ENCODE results near the gene TMEM245. TPM values are rescaled to one million over a fixed set of nuclear protein-coding genes. Genes with fewer than 3 reads are reported as not detected.

Gene TMEM245
- total and polyA plus RNA-seq, 2 of the 13 experiments (the other 11 are each of a cell fraction or from before 2014, with no cell fraction given), result 53.5 to 55.4 TPM

DNA sequence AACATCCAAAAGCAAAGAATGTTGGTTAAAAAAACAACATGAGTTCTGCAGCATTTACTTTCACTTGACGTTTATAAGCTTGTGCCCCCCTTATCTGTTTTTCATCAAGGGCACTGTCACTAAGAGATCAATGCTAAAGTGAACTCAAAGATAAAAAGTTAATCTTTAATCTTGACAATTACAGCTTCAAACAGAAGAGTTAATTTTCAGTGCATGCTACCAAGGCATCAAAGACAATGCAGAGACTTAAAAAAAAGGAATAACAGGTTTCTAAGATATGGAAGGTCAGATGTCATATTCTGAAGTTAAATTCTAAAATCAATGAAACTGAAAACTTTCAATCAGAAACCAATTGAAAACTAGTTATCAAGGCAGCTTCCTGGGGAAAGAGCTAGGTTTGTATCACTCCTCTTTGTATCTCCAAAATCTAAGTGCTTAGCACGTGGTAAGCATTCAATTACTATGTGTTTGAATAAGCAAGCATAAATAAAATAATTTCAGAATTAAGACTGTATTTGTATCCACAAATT lies 37.6 kb downstream of the TMEM245 start (continued):
- TF ChIP-seq, protein P1, sequence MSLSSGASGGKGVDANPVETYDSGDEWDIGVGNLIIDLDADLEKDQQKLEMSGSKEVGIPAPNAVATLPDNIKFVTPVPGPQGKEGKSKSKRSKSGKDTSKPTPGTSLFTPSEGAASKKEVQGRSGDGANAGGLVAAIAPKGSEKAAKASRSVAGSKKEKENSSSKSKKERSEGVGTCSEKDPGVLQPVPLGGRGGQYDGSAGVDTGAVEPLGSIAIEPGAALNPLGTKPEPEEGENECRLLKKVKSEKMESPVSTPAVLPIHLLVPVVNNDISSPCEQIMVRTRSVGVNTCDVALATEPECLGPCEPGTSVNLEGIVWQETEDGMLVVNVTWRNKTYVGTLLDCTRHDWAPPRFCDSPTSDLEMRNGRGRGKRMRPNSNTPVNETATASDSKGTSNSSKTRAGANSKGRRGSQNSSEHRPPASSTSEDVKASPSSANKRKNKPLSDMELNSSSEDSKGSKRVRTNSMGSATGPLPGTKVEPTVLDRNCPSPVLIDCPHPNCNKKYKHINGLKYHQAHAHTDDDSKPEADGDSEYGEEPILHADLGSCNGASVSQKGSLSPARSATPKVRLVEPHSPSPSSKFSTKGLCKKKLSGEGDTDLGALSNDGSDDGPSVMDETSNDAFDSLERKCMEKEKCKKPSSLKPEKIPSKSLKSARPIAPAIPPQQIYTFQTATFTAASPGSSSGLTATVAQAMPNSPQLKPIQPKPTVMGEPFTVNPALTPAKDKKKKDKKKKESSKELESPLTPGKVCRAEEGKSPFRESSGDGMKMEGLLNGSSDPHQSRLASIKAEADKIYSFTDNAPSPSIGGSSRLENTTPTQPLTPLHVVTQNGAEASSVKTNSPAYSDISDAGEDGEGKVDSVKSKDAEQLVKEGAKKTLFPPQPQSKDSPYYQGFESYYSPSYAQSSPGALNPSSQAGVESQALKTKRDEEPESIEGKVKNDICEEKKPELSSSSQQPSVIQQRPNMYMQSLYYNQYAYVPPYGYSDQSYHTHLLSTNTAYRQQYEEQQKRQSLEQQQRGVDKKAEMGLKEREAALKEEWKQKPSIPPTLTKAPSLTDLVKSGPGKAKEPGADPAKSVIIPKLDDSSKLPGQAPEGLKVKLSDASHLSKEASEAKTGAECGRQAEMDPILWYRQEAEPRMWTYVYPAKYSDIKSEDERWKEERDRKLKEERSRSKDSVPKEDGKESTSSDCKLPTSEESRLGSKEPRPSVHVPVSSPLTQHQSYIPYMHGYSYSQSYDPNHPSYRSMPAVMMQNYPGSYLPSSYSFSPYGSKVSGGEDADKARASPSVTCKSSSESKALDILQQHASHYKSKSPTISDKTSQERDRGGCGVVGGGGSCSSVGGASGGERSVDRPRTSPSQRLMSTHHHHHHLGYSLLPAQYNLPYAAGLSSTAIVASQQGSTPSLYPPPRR (CRISPR knock-in tag; IDR thresholded peaks at IDR 0.05; ENCODE audit: borderline replicate concordance), result peak; percentile 98
- TF ChIP-seq MTF1 (CRISPR knock-in tag; IDR thresholded peaks at IDR 0.05), result peak; percentile 18; the same call in 1 of the 2 replicates
- 0 out of 2 replicates have a peak, but pooled peaks have one; percentile 80 for TF ChIP-seq TOE1 (CRISPR knock-in tag; IDR thresholded peaks at IDR 0.05)
- TF ChIP-seq, protein P2, sequence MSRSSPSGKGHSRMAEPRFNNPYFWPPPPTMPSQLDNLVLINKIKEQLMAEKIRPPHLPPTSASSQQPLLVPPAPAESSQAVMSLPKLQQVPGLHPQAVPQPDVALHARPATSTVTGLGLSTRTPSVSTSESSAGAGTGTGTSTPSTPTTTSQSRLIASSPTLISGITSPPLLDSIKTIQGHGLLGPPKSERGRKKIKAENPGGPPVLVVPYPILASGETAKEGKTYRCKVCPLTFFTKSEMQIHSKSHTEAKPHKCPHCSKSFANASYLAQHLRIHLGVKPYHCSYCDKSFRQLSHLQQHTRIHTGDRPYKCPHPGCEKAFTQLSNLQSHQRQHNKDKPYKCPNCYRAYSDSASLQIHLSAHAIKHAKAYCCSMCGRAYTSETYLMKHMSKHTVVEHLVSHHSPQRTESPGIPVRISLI (CRISPR knock-in tag; IDR thresholded peaks at IDR 0.05; ENCODE audit: borderline replicate concordance), result peak; percentile 97
- no peak for TF ChIP-seq DNMT1 (CRISPR knock-in tag; IDR thresholded peaks at IDR 0.05)
- TF ChIP-seq MED8 (CRISPR knock-in tag; IDR thresholded peaks at IDR 0.05; ENCODE audit: insufficient replicate concordance), result peak; percentile 67
- TF ChIP-seq FOSL1 (CRISPR knock-in tag; IDR thresholded peaks at IDR 0.05; ENCODE audit: borderline replicate concordance), result no peak
- TF ChIP-seq, protein P3, sequence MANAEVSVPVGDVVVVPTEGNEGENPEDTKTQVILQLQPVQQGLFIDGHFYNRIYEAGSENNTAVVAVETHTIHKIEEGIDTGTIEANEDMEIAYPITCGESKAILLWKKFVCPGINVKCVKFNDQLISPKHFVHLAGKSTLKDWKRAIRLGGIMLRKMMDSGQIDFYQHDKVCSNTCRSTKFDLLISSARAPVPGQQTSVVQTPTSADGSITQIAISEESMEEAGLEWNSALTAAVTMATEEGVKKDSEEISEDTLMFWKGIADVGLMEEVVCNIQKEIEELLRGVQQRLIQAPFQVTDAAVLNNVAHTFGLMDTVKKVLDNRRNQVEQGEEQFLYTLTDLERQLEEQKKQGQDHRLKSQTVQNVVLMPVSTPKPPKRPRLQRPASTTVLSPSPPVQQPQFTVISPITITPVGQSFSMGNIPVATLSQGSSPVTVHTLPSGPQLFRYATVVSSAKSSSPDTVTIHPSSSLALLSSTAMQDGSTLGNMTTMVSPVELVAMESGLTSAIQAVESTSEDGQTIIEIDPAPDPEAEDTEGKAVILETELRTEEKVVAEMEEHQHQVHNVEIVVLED (CRISPR knock-in tag; IDR thresholded peaks at IDR 0.05; ENCODE audit: borderline replicate concordance), result peak; percentile 41; the same call in 1 of the 2 replicates
- no peak for TF ChIP-seq ZSCAN21 (CRISPR knock-in tag; IDR thresholded peaks at IDR 0.05; ENCODE audit: borderline replicate concordance)
- peak; percentile 91; the same call in 1 of the 2 replicates for TF ChIP-seq FOXJ3 (CRISPR knock-in tag; IDR thresholded peaks at IDR 0.05; ENCODE audit: borderline replicate concordance)
- TF ChIP-seq CBFB (CRISPR knock-in tag; IDR thresholded peaks at IDR 0.05), result 0 out of 2 replicates have a peak, but pooled peaks have one; percentile 46
- TF ChIP-seq FOXK2 (IDR thresholded peaks at IDR 0.05), result no peak
- 0 out of 2 replicates have a peak, but pooled peaks have one; percentile 39 for TF ChIP-seq ESRRA (CRISPR knock-in tag; IDR thresholded peaks at IDR 0.05; ENCODE audit: low read depth)
- no peak for TF ChIP-seq RFXANK (CRISPR knock-in tag; IDR thresholded peaks at IDR 0.05)
- TF ChIP-seq, protein P4, sequence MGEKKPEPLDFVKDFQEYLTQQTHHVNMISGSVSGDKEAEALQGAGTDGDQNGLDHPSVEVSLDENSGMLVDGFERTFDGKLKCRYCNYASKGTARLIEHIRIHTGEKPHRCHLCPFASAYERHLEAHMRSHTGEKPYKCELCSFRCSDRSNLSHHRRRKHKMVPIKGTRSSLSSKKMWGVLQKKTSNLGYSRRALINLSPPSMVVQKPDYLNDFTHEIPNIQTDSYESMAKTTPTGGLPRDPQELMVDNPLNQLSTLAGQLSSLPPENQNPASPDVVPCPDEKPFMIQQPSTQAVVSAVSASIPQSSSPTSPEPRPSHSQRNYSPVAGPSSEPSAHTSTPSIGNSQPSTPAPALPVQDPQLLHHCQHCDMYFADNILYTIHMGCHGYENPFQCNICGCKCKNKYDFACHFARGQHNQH (CRISPR knock-in tag; IDR thresholded peaks at IDR 0.05), result peak; percentile 40; the same call in 1 of the 2 replicates
- peak; percentile 26; the same call in 1 of the 2 replicates for TF ChIP-seq SALL1 (CRISPR knock-in tag; IDR thresholded peaks at IDR 0.05)
- no peak for TF ChIP-seq ZSCAN29 (CRISPR knock-in tag; conservative IDR thresholded peaks at IDR 0.05)
- no peak for TF ChIP-seq CCDC6 (CRISPR knock-in tag; IDR thresholded peaks at IDR 0.05)
- TF ChIP-seq, protein P5, sequence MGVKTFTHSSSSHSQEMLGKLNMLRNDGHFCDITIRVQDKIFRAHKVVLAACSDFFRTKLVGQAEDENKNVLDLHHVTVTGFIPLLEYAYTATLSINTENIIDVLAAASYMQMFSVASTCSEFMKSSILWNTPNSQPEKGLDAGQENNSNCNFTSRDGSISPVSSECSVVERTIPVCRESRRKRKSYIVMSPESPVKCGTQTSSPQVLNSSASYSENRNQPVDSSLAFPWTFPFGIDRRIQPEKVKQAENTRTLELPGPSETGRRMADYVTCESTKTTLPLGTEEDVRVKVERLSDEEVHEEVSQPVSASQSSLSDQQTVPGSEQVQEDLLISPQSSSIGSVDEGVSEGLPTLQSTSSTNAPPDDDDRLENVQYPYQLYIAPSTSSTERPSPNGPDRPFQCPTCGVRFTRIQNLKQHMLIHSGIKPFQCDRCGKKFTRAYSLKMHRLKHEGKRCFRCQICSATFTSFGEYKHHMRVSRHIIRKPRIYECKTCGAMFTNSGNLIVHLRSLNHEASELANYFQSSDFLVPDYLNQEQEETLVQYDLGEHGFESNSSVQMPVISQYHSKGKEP (CRISPR knock-in tag; IDR thresholded peaks at IDR 0.05), result no peak
- no peak for TF ChIP-seq ZNF326 (CRISPR knock-in tag; IDR thresholded peaks at IDR 0.05; ENCODE audit: borderline replicate concordance)

Data from HepG2 (cell line).